ENCODE data around the gene ZMYM5. TPM values are rescaled to one million over a fixed set of nuclear protein-coding genes. Genes with fewer than 3 reads are reported as not detected.
"Not testable (repeated sequence)": the region's sequence is repeated elsewhere in the genome, so short reads cannot be mapped to it uniquely, and the experiment has no call there.

ZMYM5 gene
- total RNA-seq, 1 experiment from 2014 or later, result 27.9 TPM

DNA sequence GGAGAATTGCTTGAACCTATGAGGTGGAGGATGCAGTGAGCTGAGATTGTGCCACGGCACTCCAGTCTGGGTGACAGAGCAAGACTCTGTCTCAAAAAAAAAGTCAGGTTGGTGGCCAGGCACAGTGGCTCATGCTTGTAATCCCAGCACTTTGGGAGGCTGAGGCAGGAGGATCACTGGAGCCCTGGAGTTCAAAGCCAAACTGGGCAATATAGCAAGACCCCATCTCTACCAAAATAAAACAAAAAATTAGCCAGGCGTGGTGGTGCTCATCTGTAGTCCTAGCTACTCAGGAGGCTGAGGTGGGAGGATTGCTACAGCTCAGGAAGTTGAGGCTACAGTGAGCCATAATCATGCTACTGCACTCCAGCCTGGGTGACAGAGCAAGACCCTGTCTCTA lies 47.6 kb downstream of the ZMYM5 start:
- not testable (repeated sequence) for H4K20me1 ChIP-seq (ENCODE audit: insufficient read depth, low read depth, low read length); H3K27ac ChIP-seq (ENCODE audit: low read length); H3K36me3 ChIP-seq (ENCODE audit: insufficient read depth, low read length); H3K4me2 ChIP-seq (ENCODE audit: low read depth, low read length, poor library complexity, severe bottlenecking); H3K9me2 ChIP-seq (replicated peaks; ENCODE audit: insufficient read depth, low read length); H3K9ac ChIP-seq (ENCODE audit: low read length); H3K4me1 ChIP-seq (ENCODE audit: low read length); H3K9me3 ChIP-seq (ENCODE audit: low read length); H3K27me3 ChIP-seq (ENCODE audit: low read length); H2AFZ ChIP-seq (ENCODE audit: low read length); H3K79me2 ChIP-seq (ENCODE audit: low read length); DNase-seq; H3K4me3 ChIP-seq (ENCODE audit: low read length)

DNA sequence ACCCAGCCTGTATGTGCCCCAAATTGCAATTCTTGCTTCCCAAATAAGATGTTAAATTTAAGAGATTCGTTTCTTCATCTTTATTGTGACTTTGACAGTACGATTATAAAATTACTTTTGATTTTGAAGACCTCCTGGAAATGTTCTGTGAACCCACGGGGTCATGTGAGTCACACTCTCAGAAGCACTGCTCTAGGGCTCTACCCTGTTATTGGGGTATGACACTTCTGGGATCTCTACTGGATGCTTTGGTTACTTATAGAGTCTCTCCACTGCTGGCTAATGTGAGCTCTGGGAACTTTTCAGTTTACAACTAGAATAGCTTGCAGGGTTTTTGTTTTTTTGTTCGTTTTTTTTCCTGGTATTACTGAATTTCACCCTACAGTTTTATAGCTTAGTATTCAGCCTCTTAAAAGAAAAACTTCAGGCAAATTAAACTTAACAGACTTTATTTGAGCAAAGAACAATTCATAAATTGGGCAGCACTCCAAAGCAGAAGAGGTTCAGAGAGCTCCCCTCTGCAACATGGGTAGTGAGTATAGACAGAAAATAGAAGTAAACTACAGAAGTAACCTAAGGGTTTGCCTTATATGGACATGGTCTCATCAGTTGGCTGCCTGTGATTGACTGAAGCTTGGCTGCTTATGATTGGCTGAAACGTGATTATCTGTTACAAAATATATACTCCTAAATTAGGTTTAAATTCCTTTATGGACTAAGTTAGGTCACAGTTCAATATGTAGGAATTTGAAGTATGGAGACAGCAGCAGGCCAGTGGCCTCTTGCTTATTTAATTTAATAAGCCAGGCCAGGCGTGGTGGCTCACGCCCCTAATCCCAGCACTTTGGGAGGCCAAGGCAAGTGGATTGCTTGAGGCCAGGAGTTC lies 52.2 kb downstream of the ZMYM5 start:
- no peak overlapping the region for H3K4me2 ChIP-seq (ENCODE audit: low read depth, low read length, poor library complexity, severe bottlenecking)
- no peak overlapping the region for H3K4me3 ChIP-seq (ENCODE audit: low read length)
- H3K9me3 ChIP-seq (ENCODE audit: low read length), result no peaks in the 10 kb centered on the region
- DNase-seq, result no peak
- H3K9ac ChIP-seq (ENCODE audit: low read length), result no peak overlapping the region
- no peaks in the 10 kb centered on the region for H3K9me2 ChIP-seq (replicated peaks; ENCODE audit: insufficient read depth, low read length)
- no peak overlapping the region for H2AFZ ChIP-seq (ENCODE audit: low read length)
- no peaks in the 10 kb centered on the region for H4K20me1 ChIP-seq (ENCODE audit: insufficient read depth, low read depth, low read length)
- no peaks in the 10 kb centered on the region for H3K79me2 ChIP-seq (ENCODE audit: low read length)
- no peaks in the 10 kb centered on the region for H3K36me3 ChIP-seq (ENCODE audit: insufficient read depth, low read length)
- no peak overlapping the region for H3K27ac ChIP-seq (ENCODE audit: low read length)
- H3K27me3 ChIP-seq (ENCODE audit: low read length), result no peaks in the 10 kb centered on the region
- H3K4me1 ChIP-seq (ENCODE audit: low read length), result no peaks in the 10 kb centered on the region

DNA sequence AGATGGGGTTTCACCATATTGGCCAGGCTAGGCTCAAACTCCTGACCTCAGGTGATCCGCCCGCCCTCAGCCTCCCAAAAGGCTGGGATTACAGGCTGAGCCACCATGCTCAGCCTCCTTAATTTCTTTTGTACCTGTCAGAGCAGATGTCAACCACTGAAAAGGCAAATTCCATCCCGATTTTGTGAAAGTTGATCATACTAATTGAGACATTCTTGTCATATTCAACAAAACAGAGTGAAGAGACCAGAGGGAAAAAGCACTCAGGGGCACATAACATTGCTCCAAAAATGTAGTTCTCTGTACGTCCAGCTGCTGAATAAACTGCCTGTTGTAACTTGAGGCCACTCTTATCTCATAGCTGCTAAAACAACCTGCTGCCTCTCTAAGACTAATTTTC lies 53.3 kb downstream of the ZMYM5 start:
- no peak overlapping the region for H2AFZ ChIP-seq (ENCODE audit: low read length)
- H3K36me3 ChIP-seq (ENCODE audit: insufficient read depth, low read length), result no peaks in the 10 kb centered on the region

DNA sequence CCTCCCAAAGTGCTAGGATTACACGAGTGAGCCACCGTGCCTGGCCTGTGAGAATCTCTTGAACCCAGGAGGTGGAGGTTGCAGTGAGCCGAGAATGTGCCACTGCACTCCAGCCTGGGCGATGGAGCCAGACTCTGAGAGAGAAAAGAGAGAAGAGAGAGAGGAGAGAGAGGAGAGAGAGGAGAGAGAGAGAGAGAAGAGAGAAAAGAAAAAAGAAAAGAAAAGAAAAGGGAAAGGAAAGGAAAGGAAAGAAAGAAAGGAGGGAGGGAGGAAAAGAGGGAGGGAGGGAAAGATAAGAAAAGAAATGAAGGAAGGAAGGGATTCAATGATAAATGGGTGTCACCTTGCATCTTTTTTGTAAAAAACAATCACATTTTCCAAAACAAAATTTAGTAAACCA lies 57.7 kb downstream of the ZMYM5 start:
- H3K4me2 ChIP-seq (ENCODE audit: low read depth, low read length, poor library complexity, severe bottlenecking), result no peak overlapping the region
- H3K27ac ChIP-seq (ENCODE audit: low read length), result no peak overlapping the region

More for the DNA sequence above, 53.3 kb downstream of the ZMYM5 start:
- Histone ChIP-seq H3K4me2 (ENCODE audit: low read depth, low read length, poor library complexity, severe bottlenecking) (no peak overlapping the region), H3K27ac (ENCODE audit: low read length) (no peak overlapping the region), H4K20me1 (ENCODE audit: insufficient read depth, low read depth, low read length) (no peaks in the 10 kb centered on the region), H3K4me1 (ENCODE audit: low read length) (no peaks in the 10 kb centered on the region), H3K79me2 (ENCODE audit: low read length) (no peaks in the 10 kb centered on the region), H3K27me3 (ENCODE audit: low read length) (no peaks in the 10 kb centered on the region), H3K9ac (ENCODE audit: low read length) (no peak overlapping the region), H3K9me3 (ENCODE audit: low read length) (no peaks in the 10 kb centered on the region), H3K9me2 (replicated peaks; ENCODE audit: insufficient read depth, low read length) (no peaks in the 10 kb centered on the region), H3K4me3 (ENCODE audit: low read length) (no peak overlapping the region)
- no peak for DNase-seq

DNA sequence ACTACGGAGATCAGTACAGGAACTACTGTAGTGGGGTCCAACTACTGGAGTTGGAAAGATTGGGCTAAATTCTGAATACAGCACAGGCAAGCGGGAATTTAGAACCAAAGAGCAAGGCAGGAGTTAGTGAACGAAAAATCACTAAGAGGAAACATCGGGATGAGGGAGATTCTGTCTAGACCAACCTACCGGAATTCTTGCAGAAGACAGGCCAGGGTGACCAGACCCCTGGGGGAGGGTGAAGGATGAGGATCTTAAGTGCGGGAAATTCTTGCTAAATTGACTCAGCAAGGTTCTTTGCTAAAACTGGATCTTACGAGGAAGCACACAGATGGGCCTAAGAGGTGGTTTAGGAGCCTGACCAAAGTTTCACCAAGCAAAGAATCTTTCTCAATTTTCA lies 67.5 kb downstream of the ZMYM5 start:
- Histone ChIP-seq H3K9ac (ENCODE audit: low read length) (no peak overlapping the region), H3K27me3 (ENCODE audit: low read length) (no peaks in the 10 kb centered on the region), H3K36me3 (ENCODE audit: insufficient read depth, low read length) (no peaks in the 10 kb centered on the region), H4K20me1 (ENCODE audit: insufficient read depth, low read depth, low read length) (no peaks in the 10 kb centered on the region), H3K79me2 (ENCODE audit: low read length) (no peaks in the 10 kb centered on the region), H3K4me3 (ENCODE audit: low read length) (no peak overlapping the region), H3K4me1 (ENCODE audit: low read length) (no peaks in the 10 kb centered on the region), H2AFZ (ENCODE audit: low read length) (no peak overlapping the region), H3K4me2 (ENCODE audit: low read depth, low read length, poor library complexity, severe bottlenecking) (no peak overlapping the region), H3K27ac (ENCODE audit: low read length) (no peak overlapping the region), H3K9me3 (ENCODE audit: low read length) (no peaks in the 10 kb centered on the region), H3K9me2 (replicated peaks; ENCODE audit: insufficient read depth, low read length) (no peaks in the 10 kb centered on the region)
- DNase-seq, result no peak

More for the DNA sequence above, 57.7 kb downstream of the ZMYM5 start:
- Histone ChIP-seq H3K9ac (ENCODE audit: low read length) (no peak overlapping the region), H3K4me1 (ENCODE audit: low read length) (no peaks in the 10 kb centered on the region), H3K27me3 (ENCODE audit: low read length) (no peaks in the 10 kb centered on the region), H3K9me3 (ENCODE audit: low read length) (no peaks in the 10 kb centered on the region), H2AFZ (ENCODE audit: low read length) (no peak overlapping the region), H3K36me3 (ENCODE audit: insufficient read depth, low read length) (no peaks in the 10 kb centered on the region), H3K4me3 (ENCODE audit: low read length) (no peak overlapping the region), H4K20me1 (ENCODE audit: insufficient read depth, low read depth, low read length) (no peaks in the 10 kb centered on the region), H3K9me2 (replicated peaks; ENCODE audit: insufficient read depth, low read length) (no peaks in the 10 kb centered on the region), H3K79me2 (ENCODE audit: low read length) (no peaks in the 10 kb centered on the region)
- no peak for DNase-seq

DNA sequence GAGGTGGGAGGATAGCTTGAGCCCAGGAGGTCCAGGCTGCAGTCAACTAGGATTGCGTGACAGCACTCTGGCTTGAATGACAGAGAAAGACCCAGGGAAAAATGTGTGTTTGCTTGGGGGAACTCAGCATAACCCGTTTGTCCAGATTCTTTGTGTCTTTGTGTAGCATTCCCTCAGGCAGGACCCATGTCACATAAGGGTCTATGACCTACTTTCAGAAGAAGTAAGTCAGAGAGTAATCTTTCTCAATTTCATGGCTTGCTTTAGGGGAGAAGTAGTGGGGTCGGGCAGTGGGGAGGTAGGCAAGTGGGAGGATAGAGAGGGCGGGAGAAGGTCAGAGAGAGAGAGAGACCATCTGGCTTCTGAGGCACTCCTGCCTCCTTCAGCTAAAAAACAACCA lies 68.8 kb downstream of the ZMYM5 start:
- no peaks in the 10 kb centered on the region for H4K20me1 ChIP-seq (ENCODE audit: insufficient read depth, low read depth, low read length)
- H3K9ac ChIP-seq (ENCODE audit: low read length), result no peak overlapping the region
- no peaks in the 10 kb centered on the region for H3K9me2 ChIP-seq (replicated peaks; ENCODE audit: insufficient read depth, low read length)
- H3K4me1 ChIP-seq (ENCODE audit: low read length), result no peaks in the 10 kb centered on the region
- no peaks in the 10 kb centered on the region for H3K9me3 ChIP-seq (ENCODE audit: low read length)
- no peaks in the 10 kb centered on the region for H3K36me3 ChIP-seq (ENCODE audit: insufficient read depth, low read length)
- no peak for DNase-seq
- no peak overlapping the region for H3K4me2 ChIP-seq (ENCODE audit: low read depth, low read length, poor library complexity, severe bottlenecking)
- no peaks in the 10 kb centered on the region for H3K27me3 ChIP-seq (ENCODE audit: low read length)
- no peak overlapping the region for H3K27ac ChIP-seq (ENCODE audit: low read length)
- H3K79me2 ChIP-seq (ENCODE audit: low read length), result no peaks in the 10 kb centered on the region
- H3K4me3 ChIP-seq (ENCODE audit: low read length), result no peak overlapping the region
- H2AFZ ChIP-seq (ENCODE audit: low read length), result no peak overlapping the region

DNA sequence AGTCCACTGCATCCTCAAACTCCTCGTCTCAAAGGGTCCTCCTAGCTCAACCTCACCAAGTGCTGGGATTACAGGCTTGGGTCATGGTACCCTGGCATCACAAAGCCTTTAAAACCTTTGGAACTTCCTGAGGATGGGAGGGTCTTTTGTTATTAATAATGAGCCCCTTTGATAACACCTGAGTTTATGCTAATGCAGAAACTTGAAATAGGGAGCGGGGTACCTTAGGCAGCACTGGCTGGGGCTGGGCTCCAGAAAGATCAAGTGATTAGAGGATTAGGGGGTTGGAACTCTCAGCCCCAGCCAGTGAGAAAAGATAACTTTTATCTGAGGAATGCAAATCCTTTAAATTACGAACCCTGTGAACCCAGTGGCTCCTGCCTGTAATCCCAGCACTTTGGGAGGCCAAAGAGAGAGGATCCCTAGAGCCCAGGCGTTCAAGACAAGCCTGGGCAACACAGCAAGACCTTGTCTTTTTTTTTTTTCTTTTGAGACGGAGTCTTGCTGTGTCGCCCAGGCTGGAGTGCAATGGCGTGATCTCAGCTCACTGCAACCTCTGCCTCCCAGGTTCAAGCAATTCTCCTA lies 71.4 kb downstream of the ZMYM5 start:
- Histone ChIP-seq H3K9ac (ENCODE audit: low read length) (no peak overlapping the region), H4K20me1 (ENCODE audit: insufficient read depth, low read depth, low read length) (no peaks in the 10 kb centered on the region), H3K4me3 (ENCODE audit: low read length) (no peak overlapping the region), H3K4me1 (ENCODE audit: low read length) (no peaks in the 10 kb centered on the region), H3K79me2 (ENCODE audit: low read length) (no peaks in the 10 kb centered on the region), H2AFZ (ENCODE audit: low read length) (no peak overlapping the region), H3K9me2 (replicated peaks; ENCODE audit: insufficient read depth, low read length) (no peaks in the 10 kb centered on the region), H3K4me2 (ENCODE audit: low read depth, low read length, poor library complexity, severe bottlenecking) (no peak overlapping the region), H3K27ac (ENCODE audit: low read length) (no peak overlapping the region), H3K9me3 (ENCODE audit: low read length) (no peaks in the 10 kb centered on the region), H3K27me3 (ENCODE audit: low read length) (no peaks in the 10 kb centered on the region), H3K36me3 (ENCODE audit: insufficient read depth, low read length) (no peaks in the 10 kb centered on the region)
- no peak for DNase-seq

DNA sequence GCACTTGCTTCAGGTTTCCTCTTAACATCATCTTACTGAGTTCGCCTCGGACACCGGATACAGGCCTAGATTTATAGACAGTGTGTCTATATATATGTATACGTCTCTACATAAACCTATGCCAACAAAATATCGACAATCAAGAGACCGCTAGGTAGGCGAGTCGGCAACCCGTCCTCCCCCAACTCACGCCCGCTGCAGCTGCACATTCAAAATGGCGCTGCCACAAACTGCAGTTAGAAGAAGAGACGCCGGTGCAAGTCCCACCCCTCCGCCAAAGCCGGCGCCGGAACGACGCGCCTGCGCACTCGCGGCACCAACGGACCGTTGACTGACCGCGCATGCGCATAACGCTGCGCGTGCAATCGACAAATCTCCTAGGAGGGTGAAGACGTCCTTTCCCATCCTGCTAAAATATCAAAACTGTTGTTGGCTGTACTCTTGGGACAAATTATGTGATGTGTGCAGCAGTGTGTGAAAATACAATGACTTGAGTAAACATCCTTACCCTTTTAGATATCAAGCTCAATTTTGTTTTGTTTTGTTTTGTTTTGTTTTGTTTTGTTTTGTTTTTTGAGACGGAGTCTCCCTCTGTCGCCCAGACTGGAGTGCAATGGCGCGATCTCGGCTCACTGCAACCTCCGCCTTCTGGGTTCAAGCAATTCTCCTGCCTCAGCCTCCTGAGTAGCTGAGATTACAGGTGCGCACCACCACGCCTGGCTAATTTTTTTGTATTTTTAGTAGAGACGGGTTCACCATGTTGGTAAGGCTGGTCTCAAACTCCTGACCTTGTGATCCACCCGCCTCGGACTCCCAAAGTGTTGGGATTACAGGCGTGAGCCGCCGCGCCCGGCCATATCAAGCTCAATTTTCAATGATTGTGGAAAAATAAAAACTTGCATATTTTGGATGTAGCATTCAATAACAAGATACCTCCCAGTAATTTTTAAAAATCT lies 80.4 kb downstream of the ZMYM5 start, which contains the start of gene PSPC1:
Gene PSPC1, minus strand, starts transcription at position 219 of the 956 bp plus-strand sequence. Its CDS starts 188 bp downstream, at position 31.
- not testable (repeated sequence) for H3K9me2 ChIP-seq (replicated peaks; ENCODE audit: insufficient read depth, low read length); H3K9me3 ChIP-seq (ENCODE audit: low read length); H3K27me3 ChIP-seq (ENCODE audit: low read length); H4K20me1 ChIP-seq (ENCODE audit: insufficient read depth, low read depth, low read length); H3K36me3 ChIP-seq (ENCODE audit: insufficient read depth, low read length)
- peaks cover 12% of the 10 kb centered on the region for H3K4me1 ChIP-seq (ENCODE audit: low read length)
- H3K9ac ChIP-seq (ENCODE audit: low read length), result peak within 1 kb of the TSS; percentile 99
- peak within 1 kb of the TSS; percentile 90 for H3K4me3 ChIP-seq (ENCODE audit: low read length)
- peak within 1 kb of the TSS; percentile 76 for H3K4me2 ChIP-seq (ENCODE audit: low read depth, low read length, poor library complexity, severe bottlenecking)
- peak; percentile 98 for DNase-seq
- H3K27ac ChIP-seq (ENCODE audit: low read length), result peak within 1 kb of the TSS; percentile 85
- H2AFZ ChIP-seq (ENCODE audit: low read length), result peak within 1 kb of the TSS; percentile 50; the same call in 1 of the 2 replicates
- peaks cover 22% of the 10 kb centered on the region for H3K79me2 ChIP-seq (ENCODE audit: low read length)
